Measurements from ENCODE around the gene ANKMY2. TPM values are rescaled to one million over a fixed set of nuclear protein-coding genes. Genes with fewer than 3 reads are reported as not detected.
"Not testable (repeated sequence)": the region's sequence is repeated elsewhere in the genome, so short reads cannot be mapped to it uniquely, and the experiment has no call there.

The ANKMY2 gene
- total RNA-seq, 1 experiment from 2014 or later = 25.4 TPM

DNA sequence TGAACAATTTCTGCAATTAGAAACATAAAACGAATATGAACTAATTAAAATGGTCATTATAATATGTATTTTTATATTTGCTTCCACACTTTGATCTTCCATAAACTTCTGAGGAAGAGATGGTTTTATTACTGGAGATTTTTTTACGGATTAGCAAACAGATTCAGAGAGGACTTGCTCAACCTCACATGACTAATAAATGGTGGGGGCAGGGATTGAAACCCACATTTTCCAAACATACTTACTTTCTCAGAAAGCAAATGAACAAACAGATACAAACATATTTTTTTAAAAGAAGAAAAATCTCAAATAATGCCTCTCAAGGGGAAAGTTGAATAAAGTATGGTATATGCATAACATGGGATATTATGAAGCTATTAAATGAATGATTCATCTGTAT lies 18.3 kb downstream of the ANKMY2 start:
- no peak for DNase-seq (ENCODE audit: low read depth)

DNA sequence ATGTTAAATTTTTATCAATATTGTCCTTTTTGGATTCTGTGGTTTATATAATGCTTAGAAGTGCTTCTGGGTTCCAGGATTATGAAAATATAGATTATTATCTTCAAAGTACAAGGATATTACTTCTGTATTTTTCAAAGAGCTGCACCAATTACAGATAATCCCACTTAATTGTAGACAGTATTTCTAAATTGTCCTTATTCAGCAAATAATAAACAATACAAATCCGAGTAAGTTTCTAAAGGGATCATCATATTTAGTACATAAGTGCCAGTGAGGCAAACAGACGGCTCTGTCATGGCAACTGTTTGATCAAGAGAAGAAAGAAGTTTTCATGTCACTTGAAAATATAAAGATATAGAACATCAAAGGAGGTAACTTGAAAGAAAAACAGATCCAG lies 19.2 kb downstream of the ANKMY2 start:
- no peak for DNase-seq (ENCODE audit: low read depth)

DNA sequence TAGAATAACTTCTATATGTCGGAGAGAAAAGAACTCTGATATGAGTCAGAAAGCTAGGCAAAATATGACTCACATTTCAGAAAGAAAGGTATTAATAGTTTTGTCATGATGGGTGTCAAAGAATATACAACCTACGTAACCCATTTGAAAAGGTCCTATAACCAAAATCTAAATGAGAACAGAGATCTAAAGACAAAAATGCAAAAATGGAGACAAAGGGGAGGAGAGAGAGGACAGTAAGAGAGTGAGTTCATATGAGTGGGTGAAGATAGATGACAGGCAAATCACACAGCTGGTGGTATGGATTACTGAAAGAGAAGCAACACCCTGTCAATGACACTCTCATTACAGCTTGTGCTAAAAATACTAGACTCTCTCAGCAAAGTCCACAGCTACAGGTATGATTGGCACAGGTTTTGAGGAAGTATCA lies 25.6 kb downstream of the ANKMY2 start:
- no peak for DNase-seq (ENCODE audit: low read depth)

DNA sequence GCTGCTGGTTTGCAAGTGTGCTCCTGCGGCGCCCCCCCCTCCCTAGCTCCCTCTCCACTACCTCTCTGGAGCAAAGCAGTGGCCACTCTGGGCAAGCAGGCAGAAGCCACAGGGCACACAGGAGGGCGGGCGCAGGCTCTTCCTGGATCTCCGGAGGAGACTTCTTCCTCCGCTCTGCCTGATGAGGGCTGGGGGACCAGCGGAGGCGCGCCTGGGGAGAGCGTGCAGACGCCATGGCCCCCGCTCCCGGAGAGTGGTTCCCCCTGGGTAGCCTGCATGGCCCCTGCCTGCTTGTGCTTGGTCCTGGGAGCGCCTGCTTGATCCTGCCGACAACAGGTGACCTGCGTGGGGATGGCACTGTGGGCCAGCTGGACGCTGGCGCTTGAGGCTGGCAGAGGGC lies 29.0 kb downstream of the ANKMY2 start:
- no peak for DNase-seq (ENCODE audit: low read depth)

DNA sequence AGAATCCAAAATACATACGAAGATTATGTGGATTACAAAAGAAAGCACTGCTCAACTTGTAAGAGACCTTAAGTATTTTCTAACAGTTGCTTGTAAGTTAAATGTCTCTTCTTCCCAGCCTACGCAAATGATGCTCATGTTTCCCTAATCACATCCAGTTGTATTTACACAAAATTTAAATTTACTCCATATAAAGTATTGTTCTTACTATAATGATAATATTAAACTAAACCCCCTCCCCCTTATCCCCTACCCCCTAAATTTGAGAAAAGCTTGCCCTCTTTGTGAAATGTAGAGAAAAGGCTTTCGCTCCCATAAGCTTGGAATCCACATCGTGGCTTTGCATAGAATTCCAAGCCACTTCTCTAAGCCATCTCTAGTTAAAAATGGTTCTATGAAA lies 29.4 kb downstream of the ANKMY2 start:
- no peak for DNase-seq (ENCODE audit: low read depth)

DNA sequence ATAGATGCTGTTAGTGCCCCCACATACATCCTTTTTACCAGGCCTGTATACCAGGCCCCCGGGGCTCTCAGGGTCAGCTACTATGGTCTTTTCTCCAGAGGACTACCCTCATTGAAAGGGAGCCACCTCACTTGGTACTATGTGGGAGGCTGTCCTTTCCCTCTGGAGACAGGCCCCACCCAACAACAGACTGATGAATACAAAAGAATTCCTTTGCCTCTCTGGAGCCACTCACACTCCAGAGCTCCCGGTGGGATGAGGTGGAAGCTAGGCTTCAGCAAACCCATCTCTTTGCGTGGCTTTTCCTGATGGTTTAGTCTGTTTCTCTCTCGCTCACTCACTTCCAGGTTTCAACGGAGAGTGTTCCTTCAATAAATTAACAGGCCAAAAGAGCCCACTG lies 30.3 kb downstream of the ANKMY2 start:
- DNase-seq (ENCODE audit: low read depth) = no peak

DNA sequence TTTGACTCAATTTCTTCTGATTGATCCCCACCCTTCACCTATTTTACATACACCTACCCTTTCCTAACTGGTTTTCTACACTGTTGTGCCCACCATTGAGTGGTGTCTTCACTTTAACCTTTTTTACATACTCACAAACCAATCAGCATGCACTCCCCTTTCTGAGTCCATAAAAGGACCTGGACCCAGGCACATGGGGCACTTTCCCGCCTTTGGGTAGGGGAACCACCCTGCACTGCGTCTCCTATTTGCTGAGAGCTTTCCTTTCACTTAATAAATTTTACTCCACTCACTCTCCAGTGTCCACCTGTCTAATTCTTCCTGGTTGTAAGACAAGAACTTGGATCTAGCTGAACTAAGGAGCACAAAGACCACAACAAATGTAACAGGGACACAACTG lies 33.8 kb downstream of the ANKMY2 start:
- no peak for DNase-seq (ENCODE audit: low read depth)

DNA sequence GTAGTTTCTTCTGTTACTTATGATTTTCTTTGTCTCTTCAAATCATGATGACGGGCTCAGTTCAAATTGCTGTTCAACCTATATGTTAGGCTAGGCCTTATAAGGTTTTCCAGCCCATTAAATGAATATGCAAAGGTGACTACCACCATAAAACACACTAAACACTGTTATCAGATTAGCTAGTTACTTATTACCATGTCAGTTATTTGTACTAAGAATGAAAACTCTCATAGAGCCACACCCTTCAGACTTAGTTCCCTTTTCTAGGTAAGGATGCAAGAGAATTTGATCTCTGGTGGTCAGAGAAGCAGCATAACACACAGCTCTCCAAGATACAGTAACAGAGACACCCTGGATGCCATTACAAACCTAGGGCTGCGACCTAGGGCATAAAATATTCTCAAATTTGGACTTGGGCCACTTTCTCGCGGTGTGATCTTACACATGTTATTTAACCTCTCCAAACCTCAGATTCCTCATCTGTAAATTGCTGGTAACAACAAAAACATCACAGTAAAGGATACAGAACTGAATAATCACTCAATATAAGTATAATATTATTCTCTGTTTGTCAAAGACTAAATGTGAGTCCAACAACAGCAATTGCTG lies 35.6 kb downstream of the ANKMY2 start:
- DNase-seq (ENCODE audit: low read depth) = no peak

DNA sequence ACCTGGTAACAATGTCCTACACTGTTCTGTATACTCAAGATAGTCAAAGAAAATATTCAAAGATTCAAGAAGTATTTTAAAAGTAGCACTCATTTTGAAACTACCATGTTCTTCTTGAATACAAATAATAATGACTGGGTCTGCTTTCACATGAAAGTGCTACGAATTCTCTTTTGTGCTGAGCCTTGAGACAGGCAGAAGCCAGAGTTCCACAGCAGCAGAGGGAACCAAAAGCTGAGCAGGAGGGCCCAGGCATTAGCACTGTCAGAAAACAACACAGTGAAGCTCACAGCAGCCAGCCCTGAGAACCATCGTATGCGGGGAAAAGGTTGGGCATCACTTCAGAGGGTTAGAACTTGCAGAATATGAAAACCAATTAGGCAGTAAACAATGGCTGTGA lies 38.9 kb downstream of the ANKMY2 start:
- no peak for DNase-seq (ENCODE audit: low read depth)

DNA sequence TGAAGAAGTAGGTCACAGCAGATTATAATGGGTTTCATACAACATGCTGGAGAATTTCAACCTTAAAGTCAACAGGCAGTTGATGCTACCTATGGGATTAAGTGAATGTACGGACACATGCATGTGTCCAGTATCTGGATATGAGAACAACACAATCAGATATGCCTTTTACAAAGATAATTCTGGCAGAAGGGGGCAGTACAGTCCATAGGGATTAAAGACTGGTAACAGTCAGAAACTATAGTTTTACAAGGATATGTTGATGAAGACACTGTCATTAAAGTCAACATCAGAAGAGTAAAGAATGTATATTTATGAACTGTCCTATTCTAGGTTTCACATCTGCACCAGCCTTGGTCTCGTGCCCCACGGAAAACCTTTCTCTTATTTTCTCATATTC lies 41.5 kb downstream of the ANKMY2 start:
- no peak for DNase-seq (ENCODE audit: low read depth)

DNA sequence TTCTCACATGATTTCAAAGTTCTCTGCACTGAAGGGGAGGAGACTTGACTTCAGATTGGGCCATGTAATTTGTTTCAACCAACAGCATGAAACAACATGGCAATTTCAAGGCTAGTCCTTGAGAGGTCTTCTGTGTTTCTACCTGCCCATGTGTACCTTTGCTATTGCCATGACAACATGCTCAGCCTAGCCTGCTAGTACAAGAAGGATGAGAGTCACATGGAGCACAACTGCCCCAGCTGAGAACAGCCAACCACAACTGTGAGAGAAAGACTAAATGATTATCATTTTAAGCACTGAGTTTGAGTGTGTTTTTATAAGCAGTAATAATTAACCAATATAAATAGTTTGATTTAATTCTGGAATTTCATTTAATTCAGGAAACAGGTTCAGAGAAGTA lies 41.9 kb downstream of the ANKMY2 start:
- no peak for DNase-seq (ENCODE audit: low read depth)

DNA sequence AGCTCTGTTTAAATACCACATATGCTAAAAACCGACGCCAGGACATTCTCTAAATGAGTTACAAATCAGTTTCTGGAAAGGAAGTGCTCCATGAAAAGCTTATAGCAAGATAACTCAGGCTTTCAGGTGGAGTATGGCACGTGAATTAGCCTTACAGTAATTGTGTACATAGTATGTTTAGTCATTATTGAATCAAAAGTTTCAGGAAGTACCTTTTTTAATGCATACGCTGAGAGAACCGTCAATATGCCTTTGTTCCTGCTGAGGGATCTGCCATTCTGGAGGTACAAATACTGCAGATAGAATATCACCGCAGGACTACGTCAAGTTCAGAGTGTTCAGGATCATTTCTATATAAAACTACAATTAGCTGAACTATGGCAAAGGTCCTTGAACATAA lies 45.7 kb downstream of the ANKMY2 start:
- no peak for DNase-seq (ENCODE audit: low read depth)

DNA sequence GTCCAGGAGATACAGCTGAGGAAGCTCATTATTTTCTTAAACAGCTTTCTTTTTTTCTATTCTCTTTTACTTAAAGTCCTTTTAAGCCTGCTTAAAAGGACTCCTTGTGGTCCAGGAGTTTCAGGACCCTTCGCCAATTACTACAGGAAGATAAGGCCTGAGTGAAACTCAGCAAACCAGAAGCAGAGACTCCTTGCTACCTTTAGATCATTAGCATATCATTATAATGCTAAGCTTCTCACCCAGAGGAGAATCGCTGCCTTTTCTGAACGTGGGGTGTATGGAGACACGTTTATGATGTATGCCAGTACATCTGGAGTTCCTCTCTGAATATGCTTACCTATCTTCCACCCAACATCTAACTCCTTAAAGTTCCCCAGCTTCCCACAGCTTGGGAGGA lies 47.5 kb downstream of the ANKMY2 start:
- no peak for DNase-seq (ENCODE audit: low read depth)

DNA sequence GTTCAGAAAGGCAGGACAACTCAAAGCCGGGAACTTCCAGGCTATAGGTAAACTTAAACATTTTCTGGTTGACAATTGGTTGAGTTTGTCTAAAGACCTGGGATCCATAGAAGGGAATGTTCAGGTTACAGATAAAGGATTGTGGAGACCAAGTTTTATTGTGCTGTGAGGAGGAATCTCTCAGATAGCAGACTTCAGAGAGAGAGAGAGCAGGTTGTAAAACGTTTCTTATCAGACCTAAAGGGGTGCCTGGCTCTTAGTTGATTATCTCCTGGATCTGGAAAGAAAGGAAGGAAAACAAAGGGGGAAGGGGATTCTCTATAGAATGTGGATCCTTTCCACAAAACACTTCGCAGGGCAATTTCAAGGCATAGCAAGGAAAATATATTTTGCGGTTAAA lies 50.0 kb downstream of the ANKMY2 start:
- DNase-seq (ENCODE audit: low read depth) = not testable (repeated sequence)

DNA sequence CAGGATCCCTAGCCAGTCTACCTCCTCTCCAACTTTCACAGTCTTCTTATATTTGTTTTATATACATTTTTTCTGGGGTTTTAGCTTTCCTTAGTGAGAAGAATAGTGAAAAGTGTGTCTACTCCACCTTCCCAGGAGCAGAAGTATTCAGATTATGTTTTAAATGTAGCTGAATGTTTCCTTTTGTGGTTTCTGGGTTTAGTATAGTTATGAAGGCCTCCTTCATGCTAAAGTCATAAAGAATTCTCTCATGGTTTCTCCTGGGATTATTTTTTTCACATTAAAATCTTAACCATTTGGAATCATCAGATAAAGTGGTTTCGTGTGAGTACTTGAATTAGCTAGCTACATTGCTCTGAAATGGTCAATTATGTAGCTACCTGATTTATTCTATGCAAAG lies 50.9 kb downstream of the ANKMY2 start:
- no peak for DNase-seq (ENCODE audit: low read depth)

DNA sequence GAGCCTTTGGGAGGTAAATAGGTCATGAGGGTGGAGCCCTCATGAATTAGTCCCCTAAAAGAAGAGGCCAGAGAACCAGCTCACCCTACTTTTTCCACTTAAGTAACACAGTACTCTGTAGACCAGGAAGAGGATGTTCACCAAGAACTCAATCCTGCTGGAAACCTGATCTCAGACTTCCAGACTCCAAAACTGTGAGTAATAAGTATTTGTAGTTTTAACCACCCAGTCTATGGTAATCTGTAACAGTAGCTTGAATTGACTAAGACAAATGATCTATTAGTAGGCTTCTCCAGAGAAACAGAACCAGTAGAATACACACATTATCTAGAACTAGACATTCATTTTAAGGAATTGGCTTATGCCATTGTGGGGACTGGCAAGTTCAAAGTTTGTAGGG lies 51.5 kb downstream of the ANKMY2 start:
- peak; percentile 63 for DNase-seq (ENCODE audit: low read depth)

DNA sequence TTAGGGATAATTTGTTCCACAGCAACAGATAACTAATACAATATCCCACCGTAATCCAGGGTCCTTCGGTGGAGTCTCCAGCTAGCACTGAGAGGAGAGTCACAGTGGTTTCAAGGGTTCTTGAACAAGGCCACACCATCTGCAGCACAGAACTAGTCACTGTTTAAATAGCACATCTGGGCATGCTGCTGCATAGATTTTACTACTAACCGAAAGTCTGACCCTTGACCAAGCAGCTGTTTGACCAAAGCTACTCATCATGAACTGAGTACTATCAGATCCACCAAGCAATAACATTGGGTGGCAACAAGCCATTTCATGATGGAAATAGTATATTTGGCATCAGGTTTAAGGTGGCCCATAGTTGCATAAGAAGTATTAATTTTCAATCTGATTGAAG lies 53.2 kb downstream of the ANKMY2 start:
- no peak for DNase-seq (ENCODE audit: low read depth)

DNA sequence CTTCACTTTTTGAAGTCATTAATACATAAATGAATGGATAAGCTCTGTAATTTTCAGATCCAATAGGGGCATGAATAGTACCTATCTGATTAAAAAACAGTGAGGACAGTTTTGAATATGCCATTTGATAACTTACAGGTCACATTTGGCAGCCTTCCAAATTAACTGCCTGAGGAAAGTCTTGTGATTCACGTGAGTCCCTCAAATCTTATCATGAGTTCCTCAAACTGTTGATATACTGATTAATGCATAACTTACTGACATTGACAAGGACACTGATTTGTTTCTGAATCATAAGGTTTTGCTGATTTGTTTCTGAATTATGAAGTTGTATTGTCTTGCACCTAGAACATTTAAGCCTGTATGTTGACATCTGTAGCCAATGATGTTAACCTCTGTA lies 55.1 kb downstream of the ANKMY2 start:
- DNase-seq (ENCODE audit: low read depth) = no peak

DNA sequence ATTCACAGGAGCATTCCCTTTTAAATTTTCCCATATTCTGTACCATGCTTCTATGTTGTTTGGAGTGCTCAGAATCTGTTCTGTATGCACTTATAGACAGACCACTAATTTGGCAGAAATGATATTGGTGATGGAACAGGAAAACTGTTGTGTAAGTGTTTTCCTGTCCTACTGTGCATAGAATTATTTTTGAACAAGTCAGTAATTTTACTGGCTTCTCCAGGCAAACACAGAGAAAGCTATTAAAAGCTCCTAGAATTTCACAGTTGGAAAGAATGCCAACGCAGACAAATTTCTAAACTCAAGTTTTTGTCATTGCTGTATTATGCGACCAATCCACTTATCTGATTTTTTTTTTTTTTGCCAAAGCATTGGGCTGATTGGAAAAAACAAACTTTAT lies 55.7 kb downstream of the ANKMY2 start:
- DNase-seq (ENCODE audit: low read depth) = no peak

DNA sequence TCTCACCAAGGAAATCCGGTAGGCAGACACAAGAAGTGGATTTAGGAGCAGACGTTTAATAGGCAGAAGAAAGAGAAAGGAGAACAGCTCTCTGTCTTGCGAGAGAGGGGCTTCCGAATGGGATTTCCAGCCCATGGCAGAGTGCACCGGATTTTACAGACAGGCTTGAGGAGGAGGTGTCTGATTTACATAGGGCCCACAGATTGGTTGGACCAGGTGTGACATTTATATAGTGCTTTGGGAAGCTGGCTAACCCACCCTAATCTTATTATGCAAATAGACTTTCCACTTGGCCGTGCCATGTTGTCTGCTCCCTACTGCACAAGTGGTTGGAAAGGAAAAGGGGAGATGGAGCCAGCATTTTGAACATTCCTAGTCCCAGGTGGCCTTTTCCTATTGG lies 57.8 kb downstream of the ANKMY2 start:
- DNase-seq (ENCODE audit: low read depth) = no peak

DNA sequence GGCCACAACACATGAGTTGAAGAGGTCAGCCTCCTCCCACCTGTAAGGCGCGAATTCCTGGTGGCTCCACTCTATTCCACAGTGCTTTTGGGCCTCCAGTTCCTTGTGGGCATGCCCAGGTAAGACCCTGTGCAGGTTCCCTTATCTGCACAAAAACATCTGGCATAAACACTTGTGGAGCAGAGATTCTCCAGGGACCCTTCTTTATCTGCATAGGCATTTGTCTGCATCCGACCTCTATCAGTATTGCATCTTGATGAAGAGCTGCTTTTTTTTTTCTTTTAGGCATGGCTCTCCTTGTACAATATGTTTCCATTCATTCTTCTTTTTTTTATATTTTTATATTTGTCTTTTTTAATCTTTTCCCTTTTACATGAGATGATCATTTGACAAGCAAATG lies 58.4 kb downstream of the ANKMY2 start:
- DNase-seq (ENCODE audit: low read depth) = no peak

DNA sequence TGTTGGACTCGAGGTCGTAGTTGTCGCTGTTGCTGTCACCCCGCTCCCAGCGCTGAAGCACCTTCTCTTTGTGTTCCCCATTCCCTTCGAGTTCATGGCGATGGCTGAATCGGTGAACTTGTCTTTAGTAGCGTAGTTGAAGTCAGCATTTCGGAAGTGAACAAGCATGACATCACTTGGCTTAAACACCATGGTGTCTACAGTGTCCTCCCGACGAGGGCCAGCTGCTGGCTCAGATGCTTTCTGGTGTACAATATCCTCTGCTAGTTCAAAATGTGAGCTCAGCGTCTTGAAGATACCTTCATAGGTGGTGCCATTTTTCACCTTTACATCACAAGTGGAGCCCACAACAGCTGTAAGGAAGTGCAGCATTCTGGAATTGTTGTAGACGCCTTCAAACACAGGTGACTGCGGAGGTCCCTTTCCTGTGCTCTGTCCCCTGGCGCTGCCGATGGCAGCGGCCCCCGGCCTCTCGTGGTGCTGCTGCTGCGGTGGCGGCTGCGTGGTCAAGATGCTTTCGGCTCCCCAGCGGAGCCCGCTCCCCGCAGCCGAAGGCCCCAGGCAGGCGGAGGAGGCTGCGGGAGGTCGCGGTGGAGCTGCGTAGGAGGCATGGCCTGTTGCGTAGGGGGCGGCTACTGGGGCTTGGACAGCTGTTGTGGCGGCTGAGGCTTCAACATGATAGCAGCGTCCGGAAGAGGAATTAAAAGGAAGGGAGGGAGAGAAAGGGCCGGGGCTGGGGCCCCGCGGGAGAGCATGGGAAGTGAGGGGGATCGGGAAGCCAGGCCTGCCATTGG lies 59.3 kb downstream of the ANKMY2 start:
- DNase-seq (ENCODE audit: low read depth) = no peak

DNA sequence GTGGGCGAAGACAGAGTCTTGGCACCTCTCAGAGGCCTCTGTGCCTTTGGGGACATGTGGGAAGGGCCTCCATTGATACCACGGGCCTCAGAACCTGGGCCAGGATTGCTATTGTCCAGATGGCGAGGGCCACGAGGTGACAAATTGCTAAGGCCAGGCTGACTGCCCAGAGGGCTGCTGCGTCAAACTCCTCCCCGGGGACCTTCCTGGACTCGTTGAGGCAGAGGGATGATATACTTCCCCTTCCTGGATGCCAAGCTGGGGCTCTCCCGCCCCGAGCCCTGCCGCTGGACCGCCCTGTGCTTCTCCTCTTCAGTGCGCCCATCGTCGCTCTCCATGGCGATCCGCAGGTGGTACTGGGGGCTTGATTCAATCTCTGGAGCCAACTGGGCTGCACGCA lies 60.0 kb downstream of the ANKMY2 start:
- no peak for DNase-seq (ENCODE audit: low read depth)

All from HT1080 (cell line).